ENCODE data around the gene TRAF4. TPM values are rescaled to one million over a fixed set of nuclear protein-coding genes. Genes with fewer than 3 reads are reported as not detected.
A peak's percentile ranks its signal among the peaks of the same experiment; 100 is the strongest.

TRAF4 gene
- total RNA-seq, 4 donors from 2014 or later: 4.6 to 12.6 (median 10.6) TPM

DNA sequence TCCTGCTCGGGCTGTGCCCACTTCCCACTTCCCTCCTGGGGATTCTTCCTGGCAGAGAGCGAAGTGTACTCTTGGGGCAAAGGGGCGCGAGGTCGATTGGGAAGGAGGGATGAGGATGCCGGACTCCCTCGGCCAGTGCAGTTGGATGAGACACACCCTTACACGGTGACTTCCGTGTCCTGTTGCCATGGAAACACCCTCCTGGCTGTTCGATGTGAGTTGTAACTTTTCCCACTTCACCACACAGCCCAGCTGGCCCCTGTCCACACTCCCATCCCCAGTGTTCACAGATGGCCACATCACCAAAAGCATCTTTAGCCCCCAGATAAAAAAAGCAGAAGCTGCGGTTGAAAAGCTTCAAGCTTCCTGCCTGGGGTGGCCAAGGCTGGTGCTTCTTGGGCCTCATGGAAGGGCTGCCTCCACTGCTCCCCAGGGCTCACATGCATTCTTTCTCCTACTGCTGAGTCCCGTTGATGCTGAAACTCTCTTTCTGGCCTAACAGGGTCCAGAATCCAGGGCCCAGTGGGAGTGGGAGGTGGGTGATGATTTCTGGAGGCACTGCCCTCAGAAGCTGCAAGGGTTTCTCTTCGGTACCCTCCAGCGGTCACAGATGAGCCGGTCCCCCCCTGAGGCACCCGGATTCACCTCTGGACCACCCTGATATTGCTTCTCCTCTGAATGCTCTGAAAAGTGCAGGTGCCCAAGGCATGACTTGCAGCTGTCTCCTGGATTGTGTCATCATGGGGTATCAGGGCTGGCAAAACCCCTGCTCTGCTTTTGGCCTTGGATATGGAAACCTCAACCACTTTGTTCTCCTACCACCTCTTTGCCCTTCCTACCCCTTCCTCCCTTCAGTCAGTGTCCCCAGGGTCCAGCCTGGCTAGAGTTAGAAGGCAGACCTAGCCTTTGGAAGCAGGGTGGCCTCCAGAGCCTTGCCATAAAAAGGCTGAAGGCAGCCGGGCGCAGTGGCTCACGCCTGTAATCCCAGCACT is 2.2 kb upstream of the TRAF4 start:
- 86% methylated on average over 17 of the region's 19 CpGs for WGBS
- intact Hi-C loops (cut with DNase I): loop anchor here (2.0 kb wide), 1 partner anchor 13 kb away; the partner anchor contains the start of gene NEK8

DNA sequence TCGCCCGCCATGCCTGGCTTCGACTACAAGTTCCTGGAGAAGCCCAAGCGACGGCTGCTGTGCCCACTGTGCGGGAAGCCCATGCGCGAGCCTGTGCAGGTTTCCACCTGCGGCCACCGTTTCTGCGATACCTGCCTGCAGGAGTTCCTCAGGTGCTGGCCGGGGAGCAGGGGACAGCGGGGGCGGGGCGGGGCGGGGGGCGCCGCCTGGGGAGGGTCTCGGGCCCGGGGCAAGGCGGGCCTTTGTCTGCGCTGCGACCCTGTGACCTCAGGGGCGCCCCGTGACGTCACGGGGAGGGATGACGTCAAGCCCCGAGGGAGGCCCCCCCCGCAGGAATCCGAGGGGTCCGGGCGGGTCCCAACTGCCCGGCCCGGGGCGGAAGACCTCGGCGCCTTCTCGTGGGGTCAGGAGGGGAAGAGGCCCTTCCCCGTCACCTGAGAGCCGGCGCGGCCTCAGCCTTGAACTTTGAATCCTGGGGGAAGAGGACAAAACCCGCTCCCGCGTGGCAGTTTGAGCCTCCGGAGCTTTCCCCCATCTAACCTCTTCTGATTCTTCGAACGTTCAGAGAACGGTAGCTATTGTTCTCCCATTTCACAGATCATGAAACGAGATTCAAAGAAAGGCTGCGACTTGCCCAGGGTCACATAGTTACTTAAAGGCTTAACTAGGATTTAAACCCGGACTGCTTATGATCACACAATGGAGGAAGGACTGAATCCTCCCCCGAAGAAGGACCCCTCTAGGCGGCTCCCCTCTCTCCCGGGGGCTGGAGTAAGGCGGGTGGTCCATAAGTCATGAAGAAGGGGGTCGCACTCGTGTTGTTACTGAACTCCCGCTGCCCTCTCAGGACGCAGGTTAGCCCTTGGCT is 527 bp downstream of the TRAF4 start:
- peaks cover 0 to 23% (median 20%) of the 10 kb centered on the region in 4 donors for H3K36me3 ChIP-seq
- no peak for DNase-seq (ENCODE audit: extremely low spot score)
- peak overlapping the region; percentile 61 to 95 (median 76) for H3K4me3 ChIP-seq
- intact Hi-C loops (cut with DNase I): no loop called here
- peak overlapping the region; percentile 80 to 95 (median 90) for H3K27ac ChIP-seq (replicated peaks in 1 of 4)
- no peaks in the 10 kb centered on the region for H3K27me3 ChIP-seq
- no peaks in the 10 kb centered on the region for H3K9me3 ChIP-seq
- TF ChIP-seq POLR2A (IDR thresholded peaks at IDR 0.05; ENCODE audit: low read depth) (peak; percentile 59), POLR2AphosphoS5 (IDR thresholded peaks at IDR 0.05) (no peak)
- H3K4me1 ChIP-seq: peaks cover 38 to 56% (median 53%) of the 10 kb centered on the region in 4 donors
- WGBS: 4% methylated on average over 40 of the region's 61 CpGs

More for the DNA sequence above, 2.2 kb upstream of the TRAF4 start:
- no peak for DNase-seq (ENCODE audit: extremely low spot score)
- H3K36me3 ChIP-seq: no peaks in the 10 kb centered on the region
- H3K9me3 ChIP-seq: no peaks in the 10 kb centered on the region
- no peak overlapping the region for H3K4me3 ChIP-seq
- no peak overlapping the region for H3K27ac ChIP-seq (replicated peaks in 1 of 4)
- no peaks in the 10 kb centered on the region for H3K27me3 ChIP-seq
- TF ChIP-seq POLR2A (IDR thresholded peaks at IDR 0.05; ENCODE audit: low read depth) (no peak), POLR2AphosphoS5 (IDR thresholded peaks at IDR 0.05) (no peak)
- H3K4me1 ChIP-seq: peaks cover 33 to 41% (median 38%) of the 10 kb centered on the region in 4 donors

DNA sequence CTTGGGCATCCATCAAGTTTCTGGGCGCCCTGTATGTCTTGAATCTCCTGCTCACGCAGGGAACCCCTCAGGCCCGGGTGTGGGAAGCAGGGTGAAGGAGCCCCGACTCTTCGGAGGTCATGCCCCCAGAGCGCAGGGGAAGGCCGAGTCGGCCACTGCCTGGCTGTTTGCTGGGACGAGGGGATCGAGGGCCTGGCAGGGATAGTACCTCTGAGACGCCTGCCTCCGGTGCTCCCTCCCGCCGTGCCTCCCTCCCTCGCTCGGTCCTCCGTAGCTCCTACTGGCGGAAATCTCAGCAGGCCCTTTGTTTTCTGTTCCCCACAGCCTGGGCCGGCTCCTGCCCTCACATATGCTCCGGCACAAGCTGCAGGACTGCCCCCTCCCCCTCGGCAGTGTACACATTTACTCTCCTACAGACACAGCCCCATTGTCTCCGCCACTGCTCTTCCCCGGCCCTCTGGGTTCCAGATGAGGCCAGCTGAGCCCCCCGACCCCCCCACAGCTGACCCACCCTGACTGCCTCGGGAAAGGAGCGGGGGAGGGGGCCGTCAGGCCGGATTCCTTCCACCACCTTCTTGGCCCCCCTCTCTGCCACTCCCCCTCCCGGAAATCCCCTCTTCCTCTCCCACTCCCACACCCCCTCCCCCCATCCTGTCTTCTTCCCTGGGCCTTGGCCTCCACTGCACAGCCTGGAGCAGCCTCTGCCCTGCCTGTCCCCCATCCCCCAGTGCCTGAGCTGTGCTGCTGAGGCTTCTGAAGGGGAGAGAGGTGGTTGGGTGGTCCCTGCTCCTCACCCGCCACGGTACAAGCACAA is 1.4 kb downstream of the TRAF4 start:
- intact Hi-C loops (cut with DNase I): no loop called here
- no peaks in the 10 kb centered on the region for H3K27me3 ChIP-seq
- H3K9me3 ChIP-seq: no peaks in the 10 kb centered on the region
- H3K4me1 ChIP-seq: peaks cover 45 to 64% (median 61%) of the 10 kb centered on the region in 4 donors
- H3K36me3 ChIP-seq: peaks cover 0 to 28% (median 23%) of the 10 kb centered on the region in 4 donors
- peak overlapping the region; percentile 80 to 95 (median 90) for H3K27ac ChIP-seq (replicated peaks in 1 of 4)
- WGBS: 5% methylated on average over 28 of the region's 31 CpGs
- peak overlapping the region; percentile 61 to 95 (median 76) for H3K4me3 ChIP-seq
- no peak for DNase-seq (ENCODE audit: extremely low spot score)
- no peak for TF ChIP-seq EP300 (IDR thresholded peaks at IDR 0.05)
- TF ChIP-seq POLR2AphosphoS5 (IDR thresholded peaks at IDR 0.05): no peak
- TF ChIP-seq POLR2A (IDR thresholded peaks at IDR 0.05; ENCODE audit: low read depth): no peak
- TF ChIP-seq, protein P1, sequence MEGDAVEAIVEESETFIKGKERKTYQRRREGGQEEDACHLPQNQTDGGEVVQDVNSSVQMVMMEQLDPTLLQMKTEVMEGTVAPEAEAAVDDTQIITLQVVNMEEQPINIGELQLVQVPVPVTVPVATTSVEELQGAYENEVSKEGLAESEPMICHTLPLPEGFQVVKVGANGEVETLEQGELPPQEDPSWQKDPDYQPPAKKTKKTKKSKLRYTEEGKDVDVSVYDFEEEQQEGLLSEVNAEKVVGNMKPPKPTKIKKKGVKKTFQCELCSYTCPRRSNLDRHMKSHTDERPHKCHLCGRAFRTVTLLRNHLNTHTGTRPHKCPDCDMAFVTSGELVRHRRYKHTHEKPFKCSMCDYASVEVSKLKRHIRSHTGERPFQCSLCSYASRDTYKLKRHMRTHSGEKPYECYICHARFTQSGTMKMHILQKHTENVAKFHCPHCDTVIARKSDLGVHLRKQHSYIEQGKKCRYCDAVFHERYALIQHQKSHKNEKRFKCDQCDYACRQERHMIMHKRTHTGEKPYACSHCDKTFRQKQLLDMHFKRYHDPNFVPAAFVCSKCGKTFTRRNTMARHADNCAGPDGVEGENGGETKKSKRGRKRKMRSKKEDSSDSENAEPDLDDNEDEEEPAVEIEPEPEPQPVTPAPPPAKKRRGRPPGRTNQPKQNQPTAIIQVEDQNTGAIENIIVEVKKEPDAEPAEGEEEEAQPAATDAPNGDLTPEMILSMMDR (IDR thresholded peaks at IDR 0.05): no peak

DNA sequence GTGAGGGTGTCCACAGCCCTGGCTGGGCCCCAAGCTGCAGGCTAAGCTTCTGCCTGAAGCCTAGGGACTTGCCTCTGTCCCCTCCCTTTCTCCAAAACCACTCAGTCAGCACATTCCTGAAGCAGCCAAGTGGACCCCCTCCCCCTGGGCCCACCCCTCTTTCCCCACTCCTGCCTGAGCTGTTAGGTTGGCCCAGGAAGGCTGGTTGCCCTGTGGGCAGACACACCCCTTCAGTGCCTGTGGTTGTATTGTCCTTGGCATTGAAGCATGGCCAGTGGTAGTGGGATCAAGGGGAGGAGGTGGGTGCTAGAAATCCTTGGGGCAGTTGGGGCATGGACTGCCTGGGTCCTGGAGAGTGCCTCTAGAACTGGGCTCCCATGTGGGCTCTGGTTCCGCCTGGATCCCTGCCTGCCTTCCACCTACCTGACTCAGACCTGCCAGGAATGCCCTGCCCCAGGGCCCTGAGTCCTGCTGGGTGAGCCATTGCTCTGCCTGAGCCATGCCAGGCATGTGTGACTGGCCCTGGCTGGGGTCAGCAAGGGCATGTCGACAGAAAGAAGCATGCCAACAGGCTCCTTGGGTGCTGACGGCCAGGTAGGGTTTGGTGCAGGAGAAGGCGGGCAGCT is 2.1 kb downstream of the TRAF4 start:
- intact Hi-C loops (cut with DNase I): no loop called here
- Histone ChIP-seq H3K27ac (replicated peaks in 1 of 4) (peak overlapping the region; percentile 80 to 95 (median 90)), H3K27me3 (no peaks in the 10 kb centered on the region), H3K4me1 (peaks cover 45 to 69% (median 62%) of the 10 kb centered on the region in 4 donors), H3K4me3 (peak overlapping the region in 3 of 4 donors; percentile 61 to 95 (median 76)), H3K36me3 (peaks cover 0 to 28% (median 23%) of the 10 kb centered on the region in 4 donors), H3K9me3 (no peaks in the 10 kb centered on the region)
- TF ChIP-seq, protein P1 (IDR thresholded peaks at IDR 0.05): no peak
- TF ChIP-seq EP300 (IDR thresholded peaks at IDR 0.05) (no peak), POLR2A (IDR thresholded peaks at IDR 0.05; ENCODE audit: low read depth) (no peak), POLR2AphosphoS5 (IDR thresholded peaks at IDR 0.05) (no peak)
- no peak for DNase-seq (ENCODE audit: extremely low spot score)
- WGBS: 78% methylated on average over 3 of the region's 4 CpGs
